SK-N-MC (cell line): ENCODE measurements around the gene IL2.

Source experiments
- EZH2 ChIP-seq: fragments of 200-600 bp; sonication (generic); IDR thresholded peaks from one replicate; pipeline ENCODE4 v1.6.1; 2017; ENCODE audit warnings: antibody characterized with exemption
- FOXP2 ChIP-seq: optimal IDR thresholded peaks from 2 replicates; pipeline ENCODE3; 2011; ENCODE audit warnings: mild to moderate bottlenecking, moderate library complexity; ENCODE audit not compliant: insufficient read depth; ENCODE audit errors: extremely low read length, control extremely low read depth
- POLR2AphosphoS5 ChIP-seq: IDR thresholded peaks from 2 replicates; pipeline ENCODE4 v1.6.1; 2012; ENCODE audit warnings: mild to moderate bottlenecking, low read depth, low read length, borderline replicate concordance

- TF ChIP-seq POLR2AphosphoS5 (no peak), EZH2 (no peak), FOXP2 (no peak)
These were observed 44.0 kb downstream of the IL2 start for GRCh38 chr4:122412547-122412946.
